Prostate gland (tissue), 2 donors: ENCODE measurements around the gene CLASP2. TPM values are rescaled to one million over a fixed set of nuclear protein-coding genes. Genes with fewer than 3 reads are reported as not detected.

Experiments
- DNase-seq: peaks from one replicate; pipeline ENCODE4 v3.0.0-alpha.2; 2019; ENCODE audit warnings: low spot score
- H3K27ac ChIP-seq, 2 donors: fragments of 200-600 bp; sonication (generic); 2 replicates each; pipeline ENCODE4 v1.5.1; 2017 to 2019
- H3K27me3 ChIP-seq: fragments of 200-600 bp; sonication (generic); replicated peaks from 2 replicates; pipeline ENCODE4 v1.5.1; 2019; ENCODE audit not compliant: insufficient read depth
- H3K36me3 ChIP-seq, 2 donors: fragments of 200-600 bp; sonication (generic); 1 replicate in 1 of 2; 2 replicates in 1 of 2; pipeline versions ENCODE4 v1.5.1 to v1.8.1; 2017 to 2019
- H3K4me1 ChIP-seq: fragments of 200-600 bp; sonication (generic); replicated peaks from 2 replicates; pipeline ENCODE4 v1.5.1; 2019
- H3K4me3 ChIP-seq, 2 donors: fragments of 200-600 bp; sonication (generic); 2 replicates each; pipeline ENCODE4 v1.5.1; 2017 to 2019
- H3K9me3 ChIP-seq: fragments of 200-600 bp; sonication (generic); 2 replicates; pipeline ENCODE4 v1.5.1; 2017
- POLR2A ChIP-seq: fragments of 450-650 bp; IDR thresholded peaks from one replicate; pipeline ENCODE4 v1.6.1; 2016; ENCODE audit warnings: antibody characterized with exemption, mild to moderate bottlenecking
- POLR2AphosphoS5 ChIP-seq: sonication (generic); formaldehyde crosslinking; IDR thresholded peaks from one replicate; pipeline ENCODE4 v1.6.1; 2017; ENCODE audit warnings: antibody characterized with exemption
- WGBS: methylation state at CpG from one replicate; pipeline ENCODE4 v1.1.5; 2018; 5-methylcytosine and 5-hydroxymethylcytosine counted together
- intact Hi-C: fragments of 100-400 bp; cut with DNase I; formaldehyde crosslinking; loops from one replicate; pipeline ENCODE4 v1.14.2; 2022
- total RNA-seq, 2 donors: library from RNA; depleted of rRNA; stranded (reverse); fragments of >200 nt; gene quantifications; one replicate each; pipeline ENCODE4 v1.1.0, GENCODE V29; 2016
- TF ChIP-seq, protein P1 (sequence below), 4 experiments: fragments of 200-600 bp in 2 of 4; fragments of 450-650 bp in 2 of 4; sonication (generic) in 2 of 4; IDR thresholded peaks; 1 replicate in 3 of 4; 2 replicates in 1 of 4; pipeline ENCODE4 v1.5.1; 2016 to 2019; ENCODE audit warnings: antibody characterized with exemption in 4 of 4, mild to moderate bottlenecking in 2 of 4, moderate library complexity in 2 of 4

CLASP2 gene
- total RNA-seq, 2 donors from 2014 or later = 34.5 to 73.2 TPM

DNA sequence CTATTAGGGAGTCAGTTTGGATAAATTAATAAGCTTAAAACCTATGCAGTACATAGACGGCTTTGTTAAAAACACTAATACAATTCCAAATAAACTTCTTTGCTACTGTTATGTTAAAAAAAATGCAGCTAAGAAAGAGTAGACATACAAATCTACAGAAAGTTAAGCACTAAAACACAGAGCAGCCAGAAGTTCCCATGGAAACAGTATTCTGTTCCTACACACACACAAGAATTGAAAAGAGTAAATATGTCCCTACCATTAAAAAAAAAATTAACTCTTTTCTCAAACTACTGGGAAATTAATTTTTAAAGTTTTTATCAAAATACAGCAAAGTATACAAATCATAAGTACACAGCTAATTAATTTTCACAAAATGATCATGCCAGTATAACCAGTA, 71.6 kb downstream of the CLASP2 start:
- TF ChIP-seq POLR2A (no peak), POLR2AphosphoS5 (no peak)
- TF ChIP-seq, protein P1, sequence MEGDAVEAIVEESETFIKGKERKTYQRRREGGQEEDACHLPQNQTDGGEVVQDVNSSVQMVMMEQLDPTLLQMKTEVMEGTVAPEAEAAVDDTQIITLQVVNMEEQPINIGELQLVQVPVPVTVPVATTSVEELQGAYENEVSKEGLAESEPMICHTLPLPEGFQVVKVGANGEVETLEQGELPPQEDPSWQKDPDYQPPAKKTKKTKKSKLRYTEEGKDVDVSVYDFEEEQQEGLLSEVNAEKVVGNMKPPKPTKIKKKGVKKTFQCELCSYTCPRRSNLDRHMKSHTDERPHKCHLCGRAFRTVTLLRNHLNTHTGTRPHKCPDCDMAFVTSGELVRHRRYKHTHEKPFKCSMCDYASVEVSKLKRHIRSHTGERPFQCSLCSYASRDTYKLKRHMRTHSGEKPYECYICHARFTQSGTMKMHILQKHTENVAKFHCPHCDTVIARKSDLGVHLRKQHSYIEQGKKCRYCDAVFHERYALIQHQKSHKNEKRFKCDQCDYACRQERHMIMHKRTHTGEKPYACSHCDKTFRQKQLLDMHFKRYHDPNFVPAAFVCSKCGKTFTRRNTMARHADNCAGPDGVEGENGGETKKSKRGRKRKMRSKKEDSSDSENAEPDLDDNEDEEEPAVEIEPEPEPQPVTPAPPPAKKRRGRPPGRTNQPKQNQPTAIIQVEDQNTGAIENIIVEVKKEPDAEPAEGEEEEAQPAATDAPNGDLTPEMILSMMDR (IDR thresholded peaks at IDR 0.05) = no peak
- no peaks in the 10 kb centered on the region for H3K36me3 ChIP-seq
- no peaks in the 10 kb centered on the region for H3K27me3 ChIP-seq
- intact Hi-C loops = no loop called here
- H3K4me3 ChIP-seq = no peak overlapping the region
- H3K4me1 ChIP-seq = no peaks in the 10 kb centered on the region
- H3K9me3 ChIP-seq = no peaks in the 10 kb centered on the region
- no peak for DNase-seq
- H3K27ac ChIP-seq = no peak overlapping the region
- 96% methylated on average over 1 of the region's 1 CpG for WGBS

DNA sequence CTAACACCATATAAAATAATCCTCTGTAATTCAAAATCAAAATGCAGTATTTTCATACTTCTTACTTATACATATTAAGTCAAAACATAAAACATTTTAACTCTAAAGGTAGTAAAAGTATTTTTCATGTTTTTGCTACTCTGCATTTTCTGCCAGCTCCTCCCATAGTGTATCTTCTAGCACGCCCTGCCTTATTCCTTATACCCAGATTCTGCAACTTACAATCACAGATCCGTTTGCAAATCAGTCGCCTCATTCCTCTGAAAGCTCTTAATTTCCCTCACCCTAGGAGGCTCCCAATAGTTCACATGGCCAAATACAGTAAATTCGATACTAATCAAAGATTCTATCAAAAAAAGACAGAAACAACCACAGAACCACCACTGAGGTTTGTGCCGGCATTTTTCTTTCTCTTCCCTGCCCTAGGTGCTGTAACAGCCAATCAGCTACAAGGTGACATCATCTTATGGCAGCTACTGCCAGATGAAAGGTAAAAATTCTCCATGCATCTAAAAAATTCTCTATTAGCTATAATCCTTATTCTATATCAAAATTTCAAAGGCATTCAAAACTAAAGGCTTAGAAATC, 72.9 kb downstream of the CLASP2 start:
- WGBS = 49% methylated on average over 5 of the region's 5 CpGs
- DNase-seq = no peak
- TF ChIP-seq, protein P1 (IDR thresholded peaks at IDR 0.05) = no peak
- TF ChIP-seq POLR2A (no peak), POLR2AphosphoS5 (no peak)
- H3K4me1 ChIP-seq = no peaks in the 10 kb centered on the region
- H3K36me3 ChIP-seq = no peaks in the 10 kb centered on the region
- no peaks in the 10 kb centered on the region for H3K9me3 ChIP-seq
- intact Hi-C loops = no loop called here
- H3K4me3 ChIP-seq = no peak overlapping the region
- H3K27me3 ChIP-seq = no peaks in the 10 kb centered on the region
- H3K27ac ChIP-seq = no peak overlapping the region

DNA sequence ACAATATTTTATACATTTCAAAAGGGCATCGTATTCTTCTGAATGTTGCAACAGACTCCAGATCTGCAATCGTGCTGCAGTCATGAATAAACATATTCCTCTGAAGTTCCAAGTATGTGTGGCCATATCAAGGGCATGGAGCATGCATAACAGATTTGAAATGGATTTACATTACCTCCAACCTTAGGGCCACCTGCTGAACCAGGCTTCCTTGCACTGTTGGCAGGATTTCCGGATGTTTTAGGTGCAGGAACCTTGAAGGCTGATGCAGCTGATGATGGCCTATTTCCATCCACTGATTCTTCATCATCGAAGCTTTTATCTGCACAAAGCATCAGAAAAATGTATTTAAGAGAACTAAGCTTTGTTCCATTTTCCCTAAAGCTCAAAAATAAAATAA, 73.5 kb downstream of the CLASP2 start:
- 82% methylated on average over 4 of the region's 4 CpGs for WGBS
- H3K36me3 ChIP-seq = no peaks in the 10 kb centered on the region
- no peaks in the 10 kb centered on the region for H3K27me3 ChIP-seq
- intact Hi-C loops = no loop called here
- no peak overlapping the region for H3K4me3 ChIP-seq
- TF ChIP-seq POLR2A = no peak
- TF ChIP-seq, protein P1 (IDR thresholded peaks at IDR 0.05) = no peak
- no peak for TF ChIP-seq POLR2AphosphoS5
- no peak for DNase-seq
- no peaks in the 10 kb centered on the region for H3K9me3 ChIP-seq
- H3K27ac ChIP-seq = no peak overlapping the region
- no peaks in the 10 kb centered on the region for H3K4me1 ChIP-seq

DNA sequence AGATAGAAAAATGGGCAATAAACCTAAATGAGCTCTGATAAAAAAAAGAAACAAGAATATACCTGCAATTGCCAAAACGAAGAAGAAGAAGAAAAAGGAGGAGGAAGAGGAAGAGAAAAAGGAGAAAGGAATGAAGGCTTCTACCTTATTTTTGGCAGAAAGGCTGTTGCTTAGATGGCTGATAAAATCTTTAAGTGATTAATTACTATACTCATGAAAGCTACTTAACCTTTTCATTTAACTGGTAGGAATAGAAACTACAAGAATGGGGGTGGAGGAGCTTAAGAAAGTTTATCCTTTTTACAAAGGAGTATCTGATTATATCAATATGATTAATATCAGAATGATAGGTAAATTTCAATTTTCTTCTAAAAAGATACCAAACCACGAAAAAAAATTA, 75.2 kb downstream of the CLASP2 start:
- Histone ChIP-seq H3K4me3 (no peak overlapping the region), H3K9me3 (no peaks in the 10 kb centered on the region), H3K27me3 (no peaks in the 10 kb centered on the region), H3K36me3 (no peaks in the 10 kb centered on the region), H3K4me1 (no peaks in the 10 kb centered on the region), H3K27ac (no peak overlapping the region)
- intact Hi-C loops = no loop called here
- WGBS = 64% methylated on average over 2 of the region's 2 CpGs
- DNase-seq = no peak
- TF ChIP-seq POLR2AphosphoS5 = no peak
- TF ChIP-seq, protein P1 (IDR thresholded peaks at IDR 0.05) = no peak
- no peak for TF ChIP-seq POLR2A

DNA sequence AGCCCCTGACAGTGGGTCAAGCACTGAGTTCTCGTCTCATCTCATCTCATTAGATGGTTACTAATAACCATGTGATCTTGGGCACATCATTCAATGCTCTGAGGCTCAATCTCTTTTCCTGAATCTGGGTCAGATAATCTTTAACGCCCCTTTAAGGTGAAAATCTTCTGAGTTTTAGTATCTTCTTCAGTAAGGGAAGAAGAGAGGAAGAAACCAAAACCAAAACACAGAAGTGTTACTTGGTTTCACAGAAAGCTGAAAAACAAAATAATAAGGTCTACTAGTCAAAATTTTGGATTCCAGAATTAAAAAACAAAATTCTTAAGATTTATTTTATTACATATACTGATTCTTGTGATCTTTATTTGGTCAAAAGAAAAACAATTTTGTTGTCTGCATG, 78.2 kb downstream of the CLASP2 start:
- intact Hi-C loops = no loop called here
- Histone ChIP-seq H3K4me1 (no peaks in the 10 kb centered on the region), H3K36me3 (no peaks in the 10 kb centered on the region), H3K27me3 (no peaks in the 10 kb centered on the region), H3K27ac (no peak overlapping the region), H3K4me3 (no peak overlapping the region), H3K9me3 (no peaks in the 10 kb centered on the region)
- DNase-seq = no peak
- 92% methylated on average over 2 of the region's 2 CpGs for WGBS
- TF ChIP-seq POLR2AphosphoS5 = no peak
- TF ChIP-seq, protein P1 (IDR thresholded peaks at IDR 0.05) = no peak
- no peak for TF ChIP-seq POLR2A
